ENCODE measurements around the gene SULT1A2.
"Not testable (repeated sequence)": the region's sequence is repeated elsewhere in the genome, so short reads cannot be mapped to it uniquely, and the experiment has no call there.

Gene SULT1A2

GRCh38 chr16:28599377-28600285 is 2.8 kb upstream of the SULT1A2 start:
- not testable (repeated sequence) for DNase-seq (ENCODE audit: low read depth); H3K4me3 ChIP-seq (ENCODE audit: low read depth, low read length)

GRCh38 chr16:28597692-28598261 is 927 bp upstream of the SULT1A2 start:
- DNase-seq (ENCODE audit: low read depth), result peak; percentile 68
- TF ChIP-seq MYC (IDR thresholded peaks at IDR 0.05; ENCODE audit: low read depth, low read length) (no peak), POLR2A (IDR thresholded peaks at IDR 0.05; ENCODE audit: extremely low read depth, insufficient read length) (no peak), MAX (IDR thresholded peaks at IDR 0.05; ENCODE audit: low read depth, low read length) (no peak), CTCF (IDR thresholded peaks at IDR 0.05; ENCODE audit: low read depth, low read length) (no peak)
- no peak overlapping the region for H3K4me3 ChIP-seq (ENCODE audit: low read depth, low read length)

GRCh38 chr16:28596115-28596630 is 677 bp downstream of the SULT1A2 start:
- no peak overlapping the region for H3K4me3 ChIP-seq (ENCODE audit: low read depth, low read length)

GRCh38 chr16:28595451-28595850 is 1.4 kb downstream of the SULT1A2 start:
- not testable (repeated sequence) for DNase-seq (ENCODE audit: low read depth); H3K4me3 ChIP-seq (ENCODE audit: low read depth, low read length)

More at GRCh38 chr16:28596115-28596630, 677 bp downstream of the SULT1A2 start:
- TF ChIP-seq POLR2A (IDR thresholded peaks at IDR 0.05; ENCODE audit: extremely low read depth, insufficient read length), result no peak
- TF ChIP-seq MAX (IDR thresholded peaks at IDR 0.05; ENCODE audit: low read depth, low read length), result no peak
- TF ChIP-seq MYC (IDR thresholded peaks at IDR 0.05; ENCODE audit: low read depth, low read length), result no peak
- no peak for TF ChIP-seq CTCF (IDR thresholded peaks at IDR 0.05; ENCODE audit: low read depth, low read length)
- DNase-seq (ENCODE audit: low read depth), result no peak

GRCh38 chr16:28592979-28593553 is 3.8 kb downstream of the SULT1A2 start:
- DNase-seq (ENCODE audit: low read depth), result no peak
- no peak overlapping the region for H3K4me3 ChIP-seq (ENCODE audit: low read depth, low read length)
- TF ChIP-seq MAX (IDR thresholded peaks at IDR 0.05; ENCODE audit: low read depth, low read length), result no peak
- no peak for TF ChIP-seq POLR2A (IDR thresholded peaks at IDR 0.05; ENCODE audit: extremely low read depth, insufficient read length)
- no peak for TF ChIP-seq MYC (IDR thresholded peaks at IDR 0.05; ENCODE audit: low read depth, low read length)
- no peak for TF ChIP-seq CTCF (IDR thresholded peaks at IDR 0.05; ENCODE audit: low read depth, low read length)

GRCh38 chr16:28592511-28592910 is 4.3 kb downstream of the SULT1A2 start:
- TF ChIP-seq MAX (IDR thresholded peaks at IDR 0.05; ENCODE audit: low read depth, low read length), result no peak
- TF ChIP-seq MYC (IDR thresholded peaks at IDR 0.05; ENCODE audit: low read depth, low read length), result no peak
- TF ChIP-seq CTCF (IDR thresholded peaks at IDR 0.05; ENCODE audit: low read depth, low read length), result no peak
- no peak for TF ChIP-seq POLR2A (IDR thresholded peaks at IDR 0.05; ENCODE audit: extremely low read depth, insufficient read length)
- H3K4me3 ChIP-seq (ENCODE audit: low read depth, low read length), result no peak overlapping the region
- no peak for DNase-seq (ENCODE audit: low read depth)

All from NB4 (cell line).